HepG2 (cell line): ENCODE results near the gene SUPT4H1. TPM values are rescaled to one million over a fixed set of nuclear protein-coding genes. Genes with fewer than 3 reads are reported as not detected.

ENCODE experiments used
- EEA1 ChIP-seq: sonication (generic); formaldehyde crosslinking; IDR thresholded peaks from 2 replicates; pipeline ENCODE4 v1.5.1; 2020; ENCODE audit warnings: mild to moderate bottlenecking, missing genetic modification reagents, borderline replicate concordance
- MIXL1 ChIP-seq: IDR thresholded peaks from 2 replicates; pipeline ENCODE4 v1.6.1; 2016
- MTF1 ChIP-seq: sonication (generic); formaldehyde crosslinking; IDR thresholded peaks from 2 replicates; pipeline ENCODE4 v1.5.0; 2020; ENCODE audit warnings: missing genetic modification reagents
- SNAPC5 ChIP-seq: sonication (generic); formaldehyde crosslinking; IDR thresholded peaks from 2 replicates; pipeline ENCODE4 v1.8.1; 2023; ENCODE audit warnings: mild to moderate bottlenecking, missing genetic modification reagents, borderline replicate concordance
- TARDBP ChIP-seq: sonication (generic); formaldehyde crosslinking; IDR thresholded peaks from 2 replicates; pipeline ENCODE4 v1.8.0; 2022; ENCODE audit warnings: mild to moderate bottlenecking, missing genetic modification reagents
- ZNF407 ChIP-seq: sonication (generic); formaldehyde crosslinking; IDR thresholded peaks from one replicate; pipeline ENCODE4 v1.5.1; 2020; ENCODE audit warnings: mild to moderate bottlenecking, missing genetic modification reagents; ENCODE audit errors: not compliant biosample characterization
- ZNF792 ChIP-seq: IDR thresholded peaks from 2 replicates; pipeline ENCODE4 v1.6.1; 2016
- polyA plus RNA-seq, 8 experiments: library from polyadenylated mRNA; depleted of rRNA in 3 of 8; stranded (reverse) in 7 of 8; unstranded in 1 of 8; fragments of >200 nt; fragmentation: Illumina TruSeq in 4 of 8; extraction: Trizol in 4 of 8; gene quantifications; 2 replicates each; pipeline versions ENCODE4 v1.2.1 to v1.2.3, GENCODE V29; 2011 to 2016; ENCODE audit warnings: low read depth in 4 of 8, missing spikeins in 1 of 8, mixed read lengths in 1 of 8; ENCODE audit not compliant: insufficient read depth in 1 of 8
- total RNA-seq, 5 experiments: library from RNA; depleted of rRNA; stranded (reverse); fragments of >200 nt; fragmentation: Illumina TruSeq; extraction: Trizol; gene quantifications; 2 replicates each; pipeline ENCODE4 v1.2.3, GENCODE V29; 2016; ENCODE audit warnings: low read depth in 1 of 5
- TF ChIP-seq, protein P1 (sequence below): sonication (generic); formaldehyde crosslinking; IDR thresholded peaks from 2 replicates; pipeline ENCODE4 v1.4.0; 2020; ENCODE audit warnings: mild to moderate bottlenecking, missing genetic modification reagents
- TF ChIP-seq, protein P2 (sequence below): sonication (generic); formaldehyde crosslinking; IDR thresholded peaks from 2 replicates; pipeline ENCODE4 v1.5.0; 2020; ENCODE audit warnings: missing genetic modification reagents, mild to moderate bottlenecking, borderline replicate concordance

SUPT4H1 gene
- total and polyA plus RNA-seq, 2 of the 13 experiments (the other 11 are each of a cell fraction or from before 2014, with no cell fraction given), result 155 to 244 TPM

GRCh38 chr17:58364270-58364942, 12.4 kb upstream of the SUPT4H1 start (continued):
- TF ChIP-seq, protein P1, sequence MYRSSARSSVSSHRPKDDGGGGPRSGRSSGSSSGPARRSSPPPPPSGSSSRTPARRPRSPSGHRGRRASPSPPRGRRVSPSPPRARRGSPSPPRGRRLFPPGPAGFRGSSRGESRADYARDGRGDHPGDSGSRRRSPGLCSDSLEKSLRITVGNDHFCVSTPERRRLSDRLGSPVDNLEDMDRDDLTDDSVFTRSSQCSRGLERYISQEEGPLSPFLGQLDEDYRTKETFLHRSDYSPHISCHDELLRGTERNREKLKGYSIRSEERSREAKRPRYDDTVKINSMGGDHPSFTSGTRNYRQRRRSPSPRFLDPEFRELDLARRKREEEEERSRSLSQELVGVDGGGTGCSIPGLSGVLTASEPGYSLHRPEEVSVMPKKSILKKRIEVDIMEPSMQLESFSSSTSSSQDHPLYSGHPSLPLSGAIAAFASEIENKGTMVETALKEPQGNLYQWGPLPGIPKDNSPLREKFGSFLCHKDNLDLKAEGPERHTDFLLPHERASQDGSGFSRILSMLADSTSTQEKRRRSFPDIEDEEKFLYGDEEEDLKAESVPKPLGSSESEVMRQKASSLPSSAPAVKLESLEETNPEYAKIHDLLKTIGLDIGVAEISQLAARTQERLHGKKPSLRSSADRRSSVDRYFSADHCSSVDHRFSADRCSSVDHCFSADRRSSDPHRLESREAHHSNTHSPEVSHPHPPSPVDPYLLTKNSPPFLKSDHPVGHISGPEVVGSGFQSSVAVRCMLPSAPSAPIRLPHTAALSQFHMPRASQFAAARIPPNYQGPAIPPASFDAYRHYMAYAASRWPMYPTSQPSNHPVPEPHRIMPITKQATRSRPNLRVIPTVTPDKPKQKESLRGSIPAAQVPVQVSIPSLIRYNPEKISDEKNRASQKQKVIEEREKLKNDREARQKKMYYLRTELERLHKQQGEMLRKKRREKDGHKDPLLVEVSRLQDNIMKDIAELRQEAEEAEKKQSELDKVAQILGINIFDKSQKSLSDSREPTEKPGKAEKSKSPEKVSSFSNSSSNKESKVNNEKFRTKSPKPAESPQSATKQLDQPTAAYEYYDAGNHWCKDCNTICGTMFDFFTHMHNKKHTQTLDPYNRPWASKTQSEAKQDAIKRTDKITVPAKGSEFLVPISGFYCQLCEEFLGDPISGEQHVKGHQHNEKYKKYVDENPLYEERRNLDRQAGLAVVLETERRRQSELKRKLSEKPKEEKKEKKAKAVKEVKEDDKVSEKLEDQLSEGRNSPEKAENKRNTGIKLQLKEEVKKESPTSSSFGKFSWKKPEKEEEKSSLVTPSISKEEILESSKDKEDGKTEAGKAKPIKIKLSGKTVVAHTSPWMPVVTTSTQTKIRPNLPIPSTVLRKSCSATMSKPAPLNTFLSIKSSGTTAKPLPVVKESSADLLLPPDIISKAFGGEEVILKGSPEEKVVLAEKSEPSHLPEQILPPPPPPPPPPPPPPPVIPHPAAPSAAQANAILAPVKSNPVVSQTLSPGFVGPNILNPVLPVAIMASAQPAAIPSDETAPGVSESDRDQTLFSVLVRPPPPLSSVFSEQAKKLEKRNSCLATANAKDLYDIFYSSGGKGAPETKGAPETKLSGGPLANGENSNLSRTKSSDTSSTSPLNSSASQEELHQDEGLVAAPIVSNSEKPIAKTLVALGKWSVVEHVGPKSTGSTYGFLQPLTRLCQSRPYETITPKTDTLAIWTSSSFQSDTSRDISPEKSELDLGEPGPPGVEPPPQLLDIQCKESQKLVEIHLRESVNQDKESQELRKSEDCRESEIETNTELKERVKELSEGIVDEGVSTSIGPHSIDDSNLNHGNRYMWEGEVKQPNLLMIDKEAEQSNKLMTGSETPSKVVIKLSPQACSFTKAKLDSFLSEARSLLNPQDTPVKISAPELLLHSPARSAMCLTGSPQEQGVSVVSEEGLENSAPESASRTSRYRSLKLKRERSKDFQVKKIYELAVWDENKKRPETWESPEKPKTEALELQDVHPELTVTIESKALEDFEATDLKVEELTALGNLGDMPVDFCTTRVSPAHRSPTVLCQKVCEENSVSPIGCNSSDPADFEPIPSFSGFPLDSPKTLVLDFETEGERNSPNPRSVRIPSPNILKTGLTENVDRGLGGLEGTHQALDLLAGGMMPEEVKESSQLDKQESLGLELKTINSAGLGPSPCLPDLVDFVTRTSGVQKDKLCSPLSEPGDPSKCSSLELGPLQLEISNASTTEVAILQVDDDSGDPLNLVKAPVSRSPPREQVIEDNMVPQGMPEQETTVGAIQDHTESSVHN (CRISPR knock-in tag), result no peak
- TF ChIP-seq TARDBP (CRISPR knock-in tag) (peak; percentile 91; the same call in 1 of the 2 replicates), ZNF792 (CRISPR knock-in tag) (peak; percentile 17; the same call in 1 of the 2 replicates), SNAPC5 (CRISPR knock-in tag) (peak; percentile 76; the same call in 1 of the 2 replicates), MIXL1 (CRISPR knock-in tag) (no peak), MTF1 (CRISPR knock-in tag) (no peak), ZNF407 (CRISPR knock-in tag) (peak; percentile 24), EEA1 (CRISPR knock-in tag) (no peak)
- TF ChIP-seq, protein P2, sequence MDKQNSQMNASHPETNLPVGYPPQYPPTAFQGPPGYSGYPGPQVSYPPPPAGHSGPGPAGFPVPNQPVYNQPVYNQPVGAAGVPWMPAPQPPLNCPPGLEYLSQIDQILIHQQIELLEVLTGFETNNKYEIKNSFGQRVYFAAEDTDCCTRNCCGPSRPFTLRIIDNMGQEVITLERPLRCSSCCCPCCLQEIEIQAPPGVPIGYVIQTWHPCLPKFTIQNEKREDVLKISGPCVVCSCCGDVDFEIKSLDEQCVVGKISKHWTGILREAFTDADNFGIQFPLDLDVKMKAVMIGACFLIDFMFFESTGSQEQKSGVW (CRISPR knock-in tag), result no peak
